H1 (cell line): ENCODE measurements around the gene LPO. TPM values are rescaled to one million over a fixed set of nuclear protein-coding genes. Genes with fewer than 3 reads are reported as not detected.

Experiments used
- CTCF ChIA-PET: fragments of 300-600 bp; sonication (Branson Sonifier 250); formaldehyde crosslinking; loops from one replicate; lab custom pipeline; 2021; ENCODE audit not compliant: partially characterized antibody; lab: Charles Lee
- POLR2A ChIA-PET: fragments of 300-600 bp; sonication (Branson Sonifier 250); formaldehyde crosslinking; loops from one replicate; lab custom pipeline; 2021; ENCODE audit warnings: inconsistent platforms; ENCODE audit not compliant: partially characterized antibody; lab: Charles Lee
- DNase-seq, 2 experiments: peaks; one replicate each; pipeline versions ENCODE4 v3.0.0 to v3.0.0-alpha.2; 2010 to 2022; ENCODE audit warnings: low spot score in 2 of 2, low read depth in 1 of 2, mixed read lengths in 1 of 2
- FAIRE-seq: peaks from 2 replicates; lab custom pipeline; 2011; peaks lifted over from hg19 to GRCh38; lab: Jason Lieb, UNC
- H2AFZ ChIP-seq: 2 replicates; pipeline ENCODE4 v1.8.1; 2012; ENCODE audit warnings: low read length, inconsistent platforms
- H2AK5ac ChIP-seq: 2 replicates; pipeline ENCODE4 v1.6.1; 2013; ENCODE audit warnings: low read depth, low read length
- H2BK120ac ChIP-seq: replicated peaks from 2 replicates; pipeline ENCODE3; 2013; ENCODE audit warnings: low read depth, low read length, inconsistent platforms
- H2BK12ac ChIP-seq: 2 replicates; pipeline ENCODE4 v1.6.1; 2013; ENCODE audit warnings: low read depth, low read length
- H2BK15ac ChIP-seq: 2 replicates; pipeline ENCODE4 v1.6.1; 2013; ENCODE audit warnings: low read length
- H2BK20ac ChIP-seq: 2 replicates; pipeline ENCODE4 v1.6.1; 2013; ENCODE audit warnings: low read length
- H2BK5ac ChIP-seq: 2 replicates; pipeline ENCODE4 v1.6.1; 2013; ENCODE audit warnings: low read depth, low read length
- H3K14ac ChIP-seq: 2 replicates; pipeline ENCODE4 v1.6.1; 2013; ENCODE audit warnings: inconsistent platforms; ENCODE audit not compliant: insufficient read length
- H3K18ac ChIP-seq: 2 replicates; pipeline ENCODE4 v1.6.1; 2013; ENCODE audit warnings: low read length; ENCODE audit errors: extremely low read depth
- H3K23ac ChIP-seq: 2 replicates; pipeline ENCODE4 v1.6.1; 2013; ENCODE audit warnings: inconsistent platforms; ENCODE audit not compliant: insufficient read length
- H3K23me2 ChIP-seq: 2 replicates; pipeline ENCODE4 v1.6.1; 2013; ENCODE audit warnings: low read depth, low read length
- H3K27ac ChIP-seq: 2 replicates; pipeline ENCODE4 v1.6.1; 2011; ENCODE audit warnings: low read depth, low read length, inconsistent platforms
- H3K27me3 ChIP-seq, 4 experiments: replicated peaks in 1 of 4; 1 replicate in 1 of 4; 2 replicates in 3 of 4; pipeline versions ENCODE4 v1.6.1 to v1.8.1; 2011 to 2013; ENCODE audit warnings: low read length in 3 of 4, mild to moderate bottlenecking in 3 of 4, inconsistent platforms in 2 of 4, mixed read lengths in 2 of 4, moderate library complexity in 1 of 4; ENCODE audit not compliant: control insufficient read depth in 3 of 4, insufficient read depth in 3 of 4; ENCODE audit errors: extremely low read depth in 1 of 4
- H3K36me3 ChIP-seq, 4 experiments: 2 replicates each; pipeline versions ENCODE4 v1.6.1 to v1.8.1; 2011 to 2013; ENCODE audit warnings: mild to moderate bottlenecking in 4 of 4, low read length in 3 of 4, moderate library complexity in 2 of 4, control low read depth in 1 of 4, inconsistent platforms in 1 of 4; ENCODE audit not compliant: insufficient read depth in 4 of 4, control insufficient read depth in 2 of 4
- H3K4ac ChIP-seq: replicated peaks from 2 replicates; pipeline ENCODE3; 2013; ENCODE audit warnings: low read length, low read depth, mixed read lengths, inconsistent platforms; ENCODE audit not compliant: insufficient read length
- H3K4me1 ChIP-seq, 4 experiments: replicated peaks in 1 of 4; 1 replicate in 1 of 4; 2 replicates in 3 of 4; pipeline versions ENCODE4 v1.6.1 to v1.8.1; 2011 to 2013; ENCODE audit warnings: low read length in 3 of 4, inconsistent platforms in 2 of 4, mixed read lengths in 1 of 4; ENCODE audit not compliant: insufficient read depth in 4 of 4, control insufficient read depth in 3 of 4
- H3K4me2 ChIP-seq, 2 experiments: 2 replicates each; pipeline versions ENCODE4 v1.6.1 to v1.8.1; 2011 to 2013; ENCODE audit warnings: low read depth in 2 of 2, low read length in 2 of 2, control low read depth in 1 of 2, inconsistent platforms in 1 of 2, mild to moderate bottlenecking in 1 of 2; ENCODE audit not compliant: insufficient read depth in 1 of 2
- H3K4me3 ChIP-seq, 4 experiments: fragments of 200-600, 300-600 bp in 1 of 4; sonication (generic), shearing (Covaris generic), sonication (Bioruptor Twin) in 1 of 4; 2 replicates each; pipeline versions ENCODE4 v1.5.1 to v1.8.1; 2011 to 2016; ENCODE audit warnings: low read length in 4 of 4, low read depth in 3 of 4, control low read depth in 2 of 4, inconsistent platforms in 2 of 4, mild to moderate bottlenecking in 2 of 4, mixed read lengths in 1 of 4, moderate library complexity in 1 of 4; ENCODE audit not compliant: insufficient read depth in 2 of 4; ENCODE audit errors: extremely low read depth in 1 of 4
- H3K56ac ChIP-seq: replicated peaks from 2 replicates; pipeline ENCODE3; 2013; ENCODE audit warnings: low read depth, mild to moderate bottlenecking, mixed read lengths, low read length, inconsistent platforms; ENCODE audit not compliant: insufficient read length
- H3K79me1 ChIP-seq: 2 replicates; pipeline ENCODE4 v1.6.1; 2013; ENCODE audit warnings: low read depth, low read length, control low read depth
- H3K79me2 ChIP-seq, 2 experiments: 2 replicates each; pipeline versions ENCODE4 v1.6.1 to v1.8.1; 2012 to 2013; ENCODE audit warnings: low read length in 2 of 2, mild to moderate bottlenecking in 2 of 2, inconsistent platforms in 1 of 2; ENCODE audit not compliant: insufficient read depth in 2 of 2, control insufficient read depth in 1 of 2
- H3K9ac ChIP-seq, 4 experiments: replicated peaks in 1 of 4; 1 replicate in 1 of 4; 2 replicates in 3 of 4; pipeline versions ENCODE4 v1.6.1 to v1.8.1; 2011 to 2013; ENCODE audit warnings: low read depth in 3 of 4, low read length in 3 of 4, control low read depth in 2 of 4, mild to moderate bottlenecking in 2 of 4, moderate library complexity in 2 of 4, inconsistent platforms in 1 of 4; ENCODE audit errors: extremely low read depth in 1 of 4
- H3K9me3 ChIP-seq, 2 experiments: 2 replicates each; pipeline versions ENCODE4 v1.6.1 to v1.8.1; 2012 to 2013; ENCODE audit warnings: mild to moderate bottlenecking in 2 of 2, moderate library complexity in 2 of 2, control low read depth in 1 of 2, inconsistent platforms in 1 of 2, low read depth in 1 of 2, low read length in 1 of 2, mixed read lengths in 1 of 2; ENCODE audit not compliant: insufficient read depth in 2 of 2
- H4K20me1 ChIP-seq, 2 experiments: replicated peaks in 1 of 2; 2 replicates each; pipeline versions ENCODE3 to v1.8.1; 2011 to 2013; ENCODE audit warnings: inconsistent platforms in 2 of 2, low read length in 2 of 2, mild to moderate bottlenecking in 1 of 2; ENCODE audit not compliant: insufficient read depth in 2 of 2, control insufficient read depth in 1 of 2
- H4K5ac ChIP-seq: 2 replicates; pipeline ENCODE4 v1.6.1; 2013; ENCODE audit warnings: low read length, low read depth, mixed read lengths, inconsistent platforms; ENCODE audit not compliant: insufficient read length
- H4K8ac ChIP-seq: 2 replicates; pipeline ENCODE4 v1.8.0; 2013; ENCODE audit warnings: mild to moderate bottlenecking, moderate library complexity, low read length, inconsistent platforms; ENCODE audit not compliant: insufficient read depth; ENCODE audit errors: extremely low read depth
- H4K91ac ChIP-seq: replicated peaks from 2 replicates; pipeline ENCODE3; 2013; ENCODE audit warnings: low read length, mixed read lengths, inconsistent platforms; ENCODE audit not compliant: insufficient read length
- BACH1 ChIP-seq: IDR thresholded peaks from 2 replicates; pipeline ENCODE4 v1.6.1; 2012; ENCODE audit warnings: low read length, improper control_type of control experiment
- CTBP2 ChIP-seq: IDR thresholded peaks from 2 replicates; pipeline ENCODE4 v1.7.0; 2011; ENCODE audit warnings: borderline replicate concordance, mild to moderate bottlenecking, moderate library complexity, mixed read lengths, low read length; ENCODE audit not compliant: insufficient read depth, insufficient read length
- GTF2F1 ChIP-seq: IDR thresholded peaks from 2 replicates; pipeline ENCODE4 v1.6.1; 2012; ENCODE audit warnings: low read depth, low read length, improper control_type of control experiment, borderline replicate concordance
- JUN ChIP-seq: IDR thresholded peaks from 2 replicates; pipeline ENCODE4 v1.6.1; 2011; ENCODE audit warnings: low read depth, mild to moderate bottlenecking, improper control_type of control experiment, low read length
- JUND ChIP-seq: IDR thresholded peaks from 2 replicates; pipeline ENCODE4 v1.6.1; 2011; ENCODE audit warnings: mild to moderate bottlenecking, improper control_type of control experiment, low read length
- NRF1 ChIP-seq: IDR thresholded peaks from 2 replicates; pipeline ENCODE4 v1.6.1; 2011; ENCODE audit warnings: mild to moderate bottlenecking, low read depth, low read length, improper control_type of control experiment
- SIN3A ChIP-seq, 2 experiments: IDR thresholded peaks in 1 of 2; conservative IDR thresholded peaks in 1 of 2; 2 replicates each; pipeline ENCODE4 v1.6.1; 2011 to 2012; ENCODE audit warnings: low read length in 2 of 2, improper control_type of control experiment in 1 of 2, low read depth in 1 of 2, mild to moderate bottlenecking in 1 of 2
- SIRT6 ChIP-seq: IDR thresholded peaks from one replicate; pipeline ENCODE4 v1.7.1; 2012; ENCODE audit warnings: low read length, inconsistent platforms
- YY1 ChIP-seq: IDR thresholded peaks from 2 replicates; pipeline ENCODE4 v1.6.1; 2011; ENCODE audit warnings: low read depth, mild to moderate bottlenecking, low read length
- WGBS, 2 experiments: shearing (Covaris generic) in 1 of 2; methylation state at CpG; one replicate each; pipeline versions ENCODE4 v1.1.6 to v1.1.7; 2013 to 2015; ENCODE audit warnings: low lambda C conversion rate in 2 of 2, mixed read lengths in 2 of 2, inconsistent platforms in 1 of 2, low coverage in 1 of 2, missing lambda C conversion rate in 1 of 2; ENCODE audit not compliant: insufficient replicate concordance in 2 of 2, insufficient coverage in 1 of 2, insufficient read length in 1 of 2; ENCODE audit errors: extremely low coverage in 1 of 2, missing lambda C conversion rate in 1 of 2; 5-methylcytosine and 5-hydroxymethylcytosine counted together
- polyA plus RNA-seq, 7 experiments: library from polyadenylated mRNA; depleted of rRNA in 3 of 7; stranded (reverse) in 5 of 7; unstranded in 2 of 7; fragments of >200 nt in 5 of 7; fragments of 200-250 nt in 2 of 7; gene quantifications; 1 replicate in 5 of 7; 2 replicates in 1 of 7; 4 replicates in 1 of 7; pipeline versions ENCODE4 v1.2.1 to v1.2.3, GENCODE V29; 2011 to 2013; ENCODE audit warnings: missing spikeins in 2 of 7, mixed read lengths in 2 of 7
- total RNA-seq: library from RNA; stranded (reverse); fragmentation: NEBNext Ultra II Directional; extraction: Animal tissue kit (Norgen Biotek cat#: 25700); gene quantifications from 2 replicates; pipeline ENCODE4 v1.2.1, GENCODE V29; 2021
- TF ChIP-seq, protein P1 (sequence below): IDR thresholded peaks from 2 replicates; pipeline ENCODE4 v1.6.1; 2011; ENCODE audit warnings: low read depth, mild to moderate bottlenecking, low read length; ENCODE audit not compliant: insufficient read depth
- TF ChIP-seq, protein P2 (sequence below): IDR thresholded peaks from 2 replicates; pipeline ENCODE4 v1.6.1; 2012; ENCODE audit warnings: low read length, inconsistent platforms

LPO gene
- total and polyA plus RNA-seq, 2 of the 8 experiments (the other 6 are each of a cell fraction or from before 2014, with no cell fraction given) = 0.38 to 0.52 TPM

DNA sequence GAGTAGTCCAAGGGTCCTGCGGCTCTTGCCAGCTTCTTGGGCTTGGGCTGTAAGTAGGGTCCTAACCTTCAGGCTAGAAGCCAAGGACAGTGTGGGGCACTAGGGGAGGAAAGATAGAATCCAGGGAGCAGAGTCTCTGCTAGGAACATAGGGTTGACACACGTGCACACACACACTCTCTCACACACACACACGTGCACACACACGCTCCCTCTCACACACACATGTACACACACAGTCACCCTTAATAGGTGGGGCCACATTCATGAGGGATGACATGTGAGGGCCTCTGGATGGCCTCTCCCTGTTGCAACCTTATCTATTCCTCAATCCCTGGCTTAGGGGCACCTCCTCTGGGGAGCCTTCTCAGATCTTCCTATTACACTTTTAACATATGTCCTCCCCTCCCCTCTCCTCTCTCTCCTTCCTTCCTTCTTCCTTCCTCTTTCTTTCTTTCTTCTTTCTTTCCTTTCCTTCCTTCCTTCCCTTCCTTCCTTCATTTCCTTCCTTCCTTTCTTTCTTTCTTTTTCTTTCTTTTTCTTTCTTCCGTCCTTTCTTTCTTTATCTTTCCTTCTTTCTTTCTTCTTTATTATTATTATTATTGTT is 42.8 kb upstream of the LPO start:
- H2BK20ac ChIP-seq = no peak overlapping the region
- FAIRE-seq (no peak), DNase-seq (no peak)
- H4K91ac ChIP-seq = no peak overlapping the region
- no peaks in the 10 kb centered on the region for H3K36me3 ChIP-seq
- no peaks in the 10 kb centered on the region for H3K9me3 ChIP-seq
- 86 to 87% methylated on average over 1 to 5 of the region's 5 CpGs for WGBS, 2 experiments
- TF ChIP-seq NRF1 (no peak), GTF2F1 (no peak), CTBP2 (no peak), YY1 (no peak), SIRT6 (no peak), BACH1 (no peak), SIN3A (conservative IDR thresholded peaks at IDR 0.05 in 1 of 2, IDR thresholded peaks at IDR 0.05 in 1 of 2; ENCODE audit: low read depth in 1 of 2, low read length in 2 of 2) (no peak), JUND (no peak), JUN (no peak)
- TF ChIP-seq, protein P1, sequence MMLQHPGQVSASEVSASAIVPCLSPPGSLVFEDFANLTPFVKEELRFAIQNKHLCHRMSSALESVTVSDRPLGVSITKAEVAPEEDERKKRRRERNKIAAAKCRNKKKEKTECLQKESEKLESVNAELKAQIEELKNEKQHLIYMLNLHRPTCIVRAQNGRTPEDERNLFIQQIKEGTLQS = no peak
- TF ChIP-seq, protein P2, sequence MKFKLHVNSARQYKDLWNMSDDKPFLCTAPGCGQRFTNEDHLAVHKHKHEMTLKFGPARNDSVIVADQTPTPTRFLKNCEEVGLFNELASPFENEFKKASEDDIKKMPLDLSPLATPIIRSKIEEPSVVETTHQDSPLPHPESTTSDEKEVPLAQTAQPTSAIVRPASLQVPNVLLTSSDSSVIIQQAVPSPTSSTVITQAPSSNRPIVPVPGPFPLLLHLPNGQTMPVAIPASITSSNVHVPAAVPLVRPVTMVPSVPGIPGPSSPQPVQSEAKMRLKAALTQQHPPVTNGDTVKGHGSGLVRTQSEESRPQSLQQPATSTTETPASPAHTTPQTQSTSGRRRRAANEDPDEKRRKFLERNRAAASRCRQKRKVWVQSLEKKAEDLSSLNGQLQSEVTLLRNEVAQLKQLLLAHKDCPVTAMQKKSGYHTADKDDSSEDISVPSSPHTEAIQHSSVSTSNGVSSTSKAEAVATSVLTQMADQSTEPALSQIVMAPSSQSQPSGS = no peak
- no peaks in the 10 kb centered on the region for H3K79me1 ChIP-seq
- H3K23me2 ChIP-seq = no peaks in the 10 kb centered on the region
- H3K79me2 ChIP-seq = no peaks in the 10 kb centered on the region
- no peak overlapping the region for H3K27ac ChIP-seq
- no peak overlapping the region for H2BK12ac ChIP-seq
- H3K4me3 ChIP-seq = no peak overlapping the region
- no peak overlapping the region for H3K23ac ChIP-seq
- no peaks in the 10 kb centered on the region for H4K20me1 ChIP-seq
- no peak overlapping the region for H2BK5ac ChIP-seq
- H3K4ac ChIP-seq = no peak overlapping the region
- H3K27me3 ChIP-seq = no peaks in the 10 kb centered on the region
- ChIA-PET CTCF (interaction anchor here (0.6 to 1.8 kb wide), 6 partner anchors 15 to 1013 kb away, joined by 3 to 5 read pairs (median 3); no protein-coding TSS in a partner anchor), POLR2A (no interaction called here)
- H2AK5ac ChIP-seq = no peak overlapping the region
- no peak overlapping the region for H3K18ac ChIP-seq
- no peak overlapping the region for H3K4me2 ChIP-seq
- peaks cover 0 to 2% (median 2%) of the 10 kb centered on the region in 4 experiments; a peak in 4 of 7 replicates for H3K4me1 ChIP-seq
- no peak overlapping the region for H2AFZ ChIP-seq
- H3K56ac ChIP-seq = no peak overlapping the region
- H4K8ac ChIP-seq = no peak overlapping the region
- H2BK15ac ChIP-seq = no peak overlapping the region
- H4K5ac ChIP-seq = no peak overlapping the region
- H3K14ac ChIP-seq = no peak overlapping the region
- H3K9ac ChIP-seq = no peak overlapping the region
- no peak overlapping the region for H2BK120ac ChIP-seq
